ENCODE results near the gene BCL6B.

DNA sequence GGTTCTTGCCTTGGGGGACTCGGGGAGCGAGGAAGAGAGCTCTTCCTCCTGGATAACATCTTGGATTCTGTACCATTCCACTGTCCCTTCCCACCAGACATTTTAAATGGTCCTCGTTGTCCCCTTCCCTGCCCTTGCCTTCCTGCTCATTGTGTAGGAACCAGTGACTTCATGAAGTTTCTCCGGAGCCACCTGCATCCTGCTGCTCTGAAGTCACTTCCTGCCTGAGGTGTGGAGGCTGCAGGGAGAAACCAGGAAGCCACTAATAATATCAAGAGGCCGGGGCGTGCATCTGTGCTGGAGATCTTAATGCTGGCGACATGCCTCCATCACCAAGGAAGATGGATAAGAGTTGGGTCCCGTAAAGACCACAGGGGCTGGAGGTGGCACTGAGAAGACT lies 6.8 kb downstream of the BCL6B start:
- TF ChIP-seq, protein P1, sequence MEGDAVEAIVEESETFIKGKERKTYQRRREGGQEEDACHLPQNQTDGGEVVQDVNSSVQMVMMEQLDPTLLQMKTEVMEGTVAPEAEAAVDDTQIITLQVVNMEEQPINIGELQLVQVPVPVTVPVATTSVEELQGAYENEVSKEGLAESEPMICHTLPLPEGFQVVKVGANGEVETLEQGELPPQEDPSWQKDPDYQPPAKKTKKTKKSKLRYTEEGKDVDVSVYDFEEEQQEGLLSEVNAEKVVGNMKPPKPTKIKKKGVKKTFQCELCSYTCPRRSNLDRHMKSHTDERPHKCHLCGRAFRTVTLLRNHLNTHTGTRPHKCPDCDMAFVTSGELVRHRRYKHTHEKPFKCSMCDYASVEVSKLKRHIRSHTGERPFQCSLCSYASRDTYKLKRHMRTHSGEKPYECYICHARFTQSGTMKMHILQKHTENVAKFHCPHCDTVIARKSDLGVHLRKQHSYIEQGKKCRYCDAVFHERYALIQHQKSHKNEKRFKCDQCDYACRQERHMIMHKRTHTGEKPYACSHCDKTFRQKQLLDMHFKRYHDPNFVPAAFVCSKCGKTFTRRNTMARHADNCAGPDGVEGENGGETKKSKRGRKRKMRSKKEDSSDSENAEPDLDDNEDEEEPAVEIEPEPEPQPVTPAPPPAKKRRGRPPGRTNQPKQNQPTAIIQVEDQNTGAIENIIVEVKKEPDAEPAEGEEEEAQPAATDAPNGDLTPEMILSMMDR (IDR thresholded peaks at IDR 0.05; ENCODE audit: borderline replicate concordance, extremely low read depth, low read length, poor library complexity, severe bottlenecking), result no peak
- TF ChIP-seq EZH2 (IDR thresholded peaks at IDR 0.05; ENCODE audit: borderline replicate concordance, low read depth, low read length, severe bottlenecking), result no peak

Measured in DND-41 (cell line).